ENCODE measurements around the gene MXD3.
"Not testable (repeated sequence)": the region's sequence is repeated elsewhere in the genome, so short reads cannot be mapped to it uniquely, and the experiment has no call there.

Gene MXD3

DNA sequence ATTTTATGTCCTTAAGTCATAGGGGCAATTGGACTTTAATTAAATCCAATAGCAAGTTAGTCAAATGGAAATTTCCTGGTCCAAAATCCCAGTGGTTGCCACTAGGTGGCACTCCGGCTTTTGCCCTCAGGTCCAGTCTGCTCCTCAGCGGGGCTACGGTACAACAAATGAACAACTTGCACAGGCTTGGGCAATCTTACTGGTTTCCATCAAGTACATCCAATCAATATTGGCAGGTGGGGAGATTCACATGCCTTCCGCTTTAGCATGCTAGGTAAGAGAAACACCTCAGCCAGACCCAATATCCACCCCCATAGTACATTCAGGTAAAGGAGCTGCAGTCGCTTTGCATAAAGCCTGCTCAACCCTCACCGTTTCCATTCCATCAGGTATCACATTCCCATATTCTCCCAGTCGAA lies 6.3 kb upstream of the MXD3 start:
- peak; percentile 68 for DNase-seq

DNA sequence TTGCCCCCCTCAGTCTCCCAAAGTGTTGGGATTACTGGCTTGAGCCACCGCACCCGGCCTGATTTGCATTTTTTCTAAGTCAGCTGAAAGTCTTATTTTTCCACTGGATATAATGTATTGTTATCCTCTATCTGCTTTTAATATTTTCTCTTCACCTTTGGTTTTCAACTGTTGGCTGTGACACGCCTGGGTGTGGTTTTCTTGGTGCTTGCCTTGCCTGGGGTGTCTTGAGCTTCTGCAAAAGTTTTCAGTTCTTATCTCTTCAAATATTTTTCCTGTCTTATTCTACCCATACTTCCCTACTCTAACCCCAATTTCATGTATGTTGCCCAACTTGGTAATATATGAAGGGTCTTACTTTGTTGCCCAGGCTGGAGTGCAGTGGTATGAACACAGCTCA lies 4.3 kb upstream of the MXD3 start:
- DNase-seq, result no peak

DNA sequence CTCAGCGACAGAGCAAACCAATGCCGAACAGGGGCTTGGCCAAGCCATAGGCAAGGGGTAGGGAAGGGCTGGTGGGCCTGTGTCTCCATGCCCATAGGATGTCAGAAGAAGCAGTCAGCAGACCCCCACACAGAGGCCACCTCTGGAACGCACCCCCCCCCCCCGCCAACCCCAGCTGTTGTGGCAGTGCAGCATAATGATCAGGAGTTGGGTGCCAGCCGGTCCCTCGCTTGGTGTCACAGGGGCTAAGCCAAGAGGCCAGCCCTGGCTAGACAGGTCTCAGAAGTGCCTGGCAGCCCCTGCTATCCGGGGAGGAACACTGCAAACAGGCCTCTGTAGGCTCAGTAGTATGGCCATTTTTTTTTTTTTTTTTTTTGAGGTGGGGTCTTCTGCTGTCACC lies 3.7 kb upstream of the MXD3 start:
- DNase-seq, result no peak

DNA sequence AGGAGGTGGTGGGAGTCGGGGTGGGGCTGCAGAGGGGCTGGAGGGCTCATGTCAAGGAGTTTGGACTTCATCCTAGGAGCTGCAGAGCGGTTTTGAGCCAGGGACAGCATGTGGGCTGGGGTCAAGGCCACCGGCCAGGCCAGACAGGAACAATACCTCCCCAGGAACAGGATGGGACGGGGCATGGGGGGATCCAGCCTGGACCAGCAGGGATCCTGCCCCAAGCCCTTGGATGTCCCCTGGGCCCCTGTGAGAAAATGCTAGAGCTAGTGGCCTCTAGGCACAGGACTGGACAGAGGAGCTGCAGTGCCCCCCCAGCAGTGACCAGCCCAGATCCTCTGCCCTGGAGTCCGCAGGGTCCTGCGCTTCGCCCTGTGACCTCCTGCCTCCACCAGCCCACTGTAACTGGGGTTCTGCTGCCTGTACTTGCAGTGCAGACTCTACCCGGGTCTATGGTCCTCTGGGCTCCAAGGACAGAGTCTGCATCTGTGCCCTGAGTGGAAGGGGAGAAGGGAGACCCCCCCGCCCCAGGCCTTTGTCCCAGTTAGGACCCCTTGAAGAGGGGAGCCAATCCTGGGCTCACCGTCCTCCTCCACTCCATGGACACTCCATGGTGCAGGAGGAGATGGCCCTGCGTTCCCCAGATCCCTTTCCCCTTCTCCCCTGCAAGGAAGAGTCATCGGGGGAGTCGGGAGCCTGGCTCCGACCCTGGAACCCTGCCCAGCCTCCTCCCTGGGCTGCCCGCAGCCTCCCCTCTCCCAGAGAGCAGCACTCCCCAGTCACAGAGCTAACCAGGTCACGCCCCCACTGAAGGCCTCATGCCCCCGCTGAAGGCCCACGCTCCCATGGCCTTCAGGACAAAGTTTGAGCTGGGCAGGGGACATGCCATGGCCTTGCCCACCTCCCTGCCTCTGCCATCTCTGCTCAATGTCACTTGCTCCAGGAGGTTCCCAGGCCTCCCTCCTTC lies 3.0 kb upstream of the MXD3 start:
- no peak for DNase-seq

DNA sequence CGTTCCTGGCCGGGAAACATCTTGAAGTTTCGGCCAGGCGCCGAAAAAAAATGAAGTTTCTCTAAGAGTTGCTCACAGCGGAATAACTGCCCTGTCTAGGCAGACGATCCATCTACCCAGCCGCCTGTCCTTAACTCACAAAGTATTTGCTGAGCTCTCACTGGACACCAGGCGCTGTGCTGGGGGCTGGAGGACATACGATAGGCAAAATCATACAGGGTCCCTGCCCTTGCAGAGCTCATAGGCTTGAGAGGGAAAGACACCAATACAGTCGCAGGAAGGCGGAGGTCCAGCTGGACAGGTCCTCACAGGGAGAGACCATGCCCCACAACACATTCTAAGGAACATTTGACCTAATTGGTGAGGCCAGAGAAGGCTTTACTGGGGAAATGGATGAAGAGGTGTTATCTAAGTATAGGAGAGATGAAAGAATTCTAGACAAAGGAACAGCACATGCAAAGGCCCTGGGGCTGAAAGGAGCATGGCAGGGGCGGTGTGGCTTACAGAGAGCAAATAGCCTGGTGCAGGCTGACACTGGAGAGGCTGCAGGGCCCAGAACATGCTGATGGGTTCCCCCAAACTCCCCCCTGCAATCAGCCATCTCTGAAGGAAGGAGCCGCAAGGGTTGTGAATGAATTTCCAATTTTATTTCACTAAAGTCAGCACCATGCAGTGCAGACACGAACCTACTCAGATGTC lies 2.0 kb upstream of the MXD3 start:
- no peak for DNase-seq

DNA sequence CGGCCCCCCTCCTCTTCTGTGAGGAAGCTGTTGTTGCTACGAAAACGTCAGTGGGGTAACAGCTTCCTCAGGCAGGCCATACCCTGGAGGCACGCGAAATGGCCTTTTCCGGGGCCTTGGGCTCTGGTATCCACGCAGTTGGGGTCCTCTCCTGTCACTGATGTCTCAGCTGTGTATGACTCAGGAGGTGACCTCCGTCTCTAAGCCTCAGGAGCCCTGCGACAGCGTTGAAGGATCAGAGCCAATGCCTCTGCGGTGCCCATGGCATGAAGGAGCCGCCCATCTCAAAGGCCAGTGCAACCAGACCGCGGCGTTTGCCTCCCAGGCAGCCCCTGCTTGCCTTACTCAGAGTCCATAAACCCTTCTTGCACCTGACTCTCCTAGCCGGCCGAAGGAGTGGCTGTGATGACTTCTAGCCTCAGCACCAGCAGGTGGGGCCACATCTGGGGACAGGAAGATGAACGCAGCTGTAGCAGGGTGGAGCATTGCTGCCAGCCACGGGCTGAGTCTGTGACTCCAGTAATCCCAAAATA lies 1.0 kb upstream of the MXD3 start:
- DNase-seq, result no peak

DNA sequence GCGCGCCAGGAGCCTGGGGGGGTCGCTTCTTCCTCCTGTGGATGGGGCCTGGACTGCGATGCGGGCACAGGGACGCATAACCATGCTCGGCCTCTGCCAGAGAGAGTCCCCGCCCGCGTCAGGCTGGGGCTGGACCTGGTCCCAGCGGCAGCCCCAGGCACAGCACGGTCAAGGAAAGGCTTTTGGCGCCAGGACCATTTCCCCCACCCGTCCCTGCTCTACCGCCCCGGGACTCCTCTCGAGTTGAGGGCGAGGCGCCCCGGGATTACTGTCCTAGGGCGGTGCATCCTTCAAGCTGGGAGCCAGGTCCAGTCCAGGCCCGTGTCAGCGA lies 341 bp downstream of the MXD3 start:
- DNase-seq, result no peak

DNA sequence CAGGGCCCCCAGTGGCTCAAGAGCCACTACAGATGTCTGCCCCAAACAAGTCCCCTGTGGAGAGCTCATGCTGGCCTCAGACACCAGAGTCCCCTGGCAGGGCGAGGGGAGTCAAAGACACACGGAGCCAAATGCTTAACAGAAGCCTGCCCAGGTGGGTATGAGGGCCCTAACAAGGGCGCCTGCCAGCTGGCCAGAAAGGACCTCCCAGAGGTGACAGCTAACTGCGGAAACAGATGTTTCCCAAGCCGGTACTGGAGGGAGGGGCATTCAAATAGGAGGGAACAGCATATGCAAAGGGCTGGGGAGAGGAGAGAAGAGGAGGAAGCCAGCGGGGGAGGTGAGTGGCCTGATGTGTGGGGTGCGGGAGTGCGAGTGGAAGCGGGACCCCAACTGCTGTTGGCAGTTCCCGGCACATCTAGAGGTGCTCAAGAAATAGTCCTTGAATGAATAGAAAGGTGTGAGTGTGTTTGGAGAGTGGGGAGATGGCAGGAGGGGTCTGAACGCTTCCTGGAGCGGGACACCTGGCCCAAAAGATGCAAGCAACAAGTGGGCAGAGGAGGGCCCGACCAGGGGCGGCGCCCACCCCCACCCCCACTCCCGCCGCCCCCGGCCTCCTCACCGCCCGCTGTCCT lies 824 bp downstream of the MXD3 start:
- peak; percentile 24 for DNase-seq

DNA sequence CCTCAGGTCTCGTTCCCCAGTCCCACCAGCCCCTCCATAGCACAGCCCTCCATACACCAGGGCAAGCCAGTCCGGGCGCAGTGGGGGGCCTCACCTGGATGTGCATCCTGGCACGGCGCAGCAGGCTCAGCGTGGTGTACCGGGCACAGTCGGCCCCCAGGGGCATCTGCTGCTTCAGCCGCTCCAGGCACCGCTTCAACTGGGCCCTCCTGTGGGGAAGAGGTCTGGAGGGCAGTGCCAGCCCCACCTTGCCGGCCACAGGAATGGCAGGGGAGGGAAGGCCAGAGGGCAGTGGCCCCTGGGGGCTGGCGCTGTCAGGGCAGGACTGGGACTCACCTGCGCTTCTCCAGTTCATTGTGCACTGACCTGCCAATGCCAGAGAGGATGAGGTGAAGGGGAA lies 1.4 kb downstream of the MXD3 start:
- no peak for DNase-seq

DNA sequence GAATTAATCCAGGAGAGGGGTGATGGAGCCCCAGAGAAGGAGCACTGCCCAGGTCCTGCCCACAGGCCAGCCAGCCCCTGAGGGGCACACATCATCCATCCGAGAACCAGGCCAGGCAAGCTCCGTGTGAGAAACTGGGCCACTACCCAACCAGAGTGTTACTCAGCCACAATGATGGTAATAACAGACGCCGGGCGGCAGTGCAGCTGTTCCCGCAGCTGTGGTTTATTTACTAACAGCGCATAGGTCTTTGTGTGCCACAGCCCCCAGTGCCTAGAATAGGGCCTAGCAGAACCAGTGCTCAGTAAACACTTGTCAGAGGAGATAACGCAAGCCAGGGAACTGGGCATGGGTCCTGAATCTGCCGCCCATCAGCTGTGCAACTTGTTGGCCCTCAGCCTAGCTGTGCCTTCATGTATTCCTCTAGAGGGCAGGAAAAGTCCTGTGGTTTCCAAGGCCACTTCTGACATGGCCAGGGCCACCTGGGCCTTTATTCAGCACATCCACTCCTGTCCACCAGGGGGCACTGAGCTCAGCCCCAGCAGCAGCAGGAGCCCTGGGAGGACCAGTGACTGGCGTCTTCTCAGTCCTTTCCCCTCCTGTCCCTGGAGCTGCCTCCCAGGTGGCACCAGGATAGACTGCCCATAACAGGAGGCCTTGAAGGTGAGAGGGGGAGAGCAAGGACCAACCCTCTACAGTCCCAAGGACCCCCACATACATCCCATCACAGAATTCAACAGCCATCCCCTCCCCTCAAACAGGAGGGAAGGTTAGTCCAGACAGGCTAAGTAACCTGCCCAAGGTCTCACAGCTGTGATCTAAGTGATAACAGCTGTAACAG lies 2.1 kb downstream of the MXD3 start:
- DNase-seq, result peak; percentile 52

DNA sequence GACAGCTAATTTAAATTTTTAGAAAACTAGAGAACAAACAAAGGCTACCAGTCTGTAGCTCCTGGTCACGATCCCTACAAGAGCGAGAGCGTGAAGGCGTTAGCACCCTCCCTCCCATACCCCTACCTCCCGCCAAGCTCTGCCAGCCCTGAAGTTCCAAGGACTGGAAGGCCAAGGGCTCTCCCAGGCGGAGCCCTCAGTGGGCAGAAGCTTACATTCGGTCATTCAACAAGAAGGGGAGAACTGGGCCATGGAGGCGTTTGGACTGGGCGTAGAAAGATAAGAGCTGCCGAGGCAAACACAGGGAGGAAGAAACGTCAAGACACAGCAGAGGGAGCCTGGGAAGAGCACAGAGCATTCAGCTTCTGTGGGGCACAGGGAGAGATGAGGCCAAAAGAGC lies 3.0 kb downstream of the MXD3 start:
- DNase-seq, result no peak

DNA sequence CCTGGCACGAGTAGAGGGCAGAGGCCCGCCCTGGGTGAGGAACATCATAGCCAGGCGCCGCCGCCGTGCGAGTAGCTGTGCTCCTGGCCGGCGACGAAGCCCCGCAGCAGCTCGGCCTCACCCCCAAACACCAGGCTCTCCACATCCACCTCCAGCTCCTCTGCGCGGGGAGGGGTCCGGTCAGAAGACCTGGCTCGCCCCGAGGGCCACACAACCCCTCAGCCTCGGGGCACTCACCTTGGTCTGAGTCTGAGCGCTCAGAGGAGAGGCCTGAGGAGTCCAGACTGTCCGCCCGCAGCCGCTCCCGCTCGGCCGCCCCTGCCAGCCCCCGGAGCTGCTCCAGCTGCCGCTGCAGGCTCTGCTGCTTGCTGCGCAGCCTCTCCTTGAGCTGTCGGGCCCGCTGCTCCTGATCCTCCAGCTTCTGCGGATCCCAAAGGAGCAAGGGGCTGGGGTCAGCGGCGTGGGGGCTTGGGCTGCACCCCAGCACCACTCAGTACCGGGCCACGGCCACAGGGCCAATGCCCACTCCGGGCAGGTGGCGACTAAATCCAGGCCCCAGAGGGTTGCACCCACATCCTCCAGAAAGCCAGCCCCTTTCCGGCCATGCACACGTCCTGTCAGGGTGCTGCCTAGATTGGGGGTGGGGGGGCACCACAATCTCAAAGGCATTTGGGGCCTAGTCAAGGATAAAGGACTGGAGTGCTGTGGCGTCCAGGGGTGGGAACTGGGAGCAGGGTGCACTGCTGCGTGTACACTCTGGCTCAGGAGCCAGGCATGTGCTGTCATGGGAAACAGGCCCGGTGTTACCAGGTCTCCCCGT lies 3.9 kb downstream of the MXD3 start:
- DNase-seq, result no peak

DNA sequence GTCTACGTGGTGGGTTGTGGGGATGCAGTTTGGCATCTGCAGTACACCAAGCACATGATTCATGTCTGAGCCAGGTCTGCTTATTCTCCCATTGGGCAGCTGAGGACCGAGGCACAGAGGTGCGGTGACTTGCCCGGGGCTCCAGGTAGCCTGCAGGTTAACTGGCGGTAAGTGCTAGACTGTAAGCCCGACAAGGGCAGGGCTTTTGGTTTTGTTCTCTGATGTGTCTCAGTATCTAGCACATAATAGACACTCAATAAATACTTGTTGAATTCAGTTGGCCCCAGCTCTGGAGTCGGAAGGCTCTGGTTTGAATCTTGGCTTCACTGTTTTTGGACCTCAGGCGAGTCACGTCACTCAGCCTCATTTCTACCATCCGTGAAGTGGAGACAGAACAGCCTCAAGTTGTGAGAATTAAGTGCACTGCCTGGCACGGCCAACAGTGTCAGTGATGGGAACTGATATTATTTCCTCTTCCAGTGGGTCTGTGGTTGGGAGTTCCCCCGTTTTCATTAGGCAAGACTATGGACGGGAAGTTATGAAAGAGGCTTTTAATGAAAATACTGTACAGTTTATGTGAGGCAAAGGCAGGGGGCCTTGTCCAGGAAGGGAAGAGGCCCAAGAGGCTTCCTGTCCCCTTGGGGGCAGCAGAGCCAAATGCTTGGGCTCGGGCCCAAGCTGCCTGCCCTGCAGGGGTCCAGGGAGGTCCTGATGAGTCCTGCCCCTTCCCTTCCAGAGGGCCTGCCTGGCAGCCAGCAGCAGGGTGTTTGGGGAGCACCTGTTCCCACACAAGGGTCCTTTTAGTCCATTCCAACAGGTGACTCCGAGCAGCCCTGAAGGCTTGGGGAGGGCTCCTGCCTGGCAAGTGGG lies 4.8 kb downstream of the MXD3 start:
- no peak for DNase-seq

DNA sequence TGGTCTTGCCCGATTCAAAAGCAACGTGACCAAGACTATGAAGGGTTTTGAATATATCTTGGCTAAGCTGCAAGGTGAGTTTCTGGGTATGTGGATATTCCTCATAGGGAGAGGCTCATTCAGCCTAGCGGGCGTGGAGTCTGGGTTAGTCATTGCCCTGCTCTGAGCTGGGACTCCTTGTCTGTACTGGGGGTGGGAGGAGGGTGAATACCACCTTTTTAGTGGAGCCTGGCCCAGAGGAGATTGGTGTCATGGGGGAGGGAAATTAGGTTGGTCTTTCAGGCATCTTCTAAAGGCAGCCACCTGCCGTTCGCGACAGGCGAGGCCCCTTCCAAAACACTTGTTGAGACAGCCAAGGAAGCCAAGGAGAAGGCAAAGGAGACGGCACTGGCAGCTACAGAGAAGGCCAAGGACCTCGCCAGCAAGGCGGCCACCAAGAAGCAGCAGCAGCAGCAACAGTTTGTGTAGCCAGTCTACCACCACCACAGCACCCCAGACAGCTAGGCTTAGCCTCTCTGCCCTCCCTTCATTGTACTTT lies 5.5 kb downstream of the MXD3 start:
- DNase-seq, result not testable (repeated sequence)

DNA sequence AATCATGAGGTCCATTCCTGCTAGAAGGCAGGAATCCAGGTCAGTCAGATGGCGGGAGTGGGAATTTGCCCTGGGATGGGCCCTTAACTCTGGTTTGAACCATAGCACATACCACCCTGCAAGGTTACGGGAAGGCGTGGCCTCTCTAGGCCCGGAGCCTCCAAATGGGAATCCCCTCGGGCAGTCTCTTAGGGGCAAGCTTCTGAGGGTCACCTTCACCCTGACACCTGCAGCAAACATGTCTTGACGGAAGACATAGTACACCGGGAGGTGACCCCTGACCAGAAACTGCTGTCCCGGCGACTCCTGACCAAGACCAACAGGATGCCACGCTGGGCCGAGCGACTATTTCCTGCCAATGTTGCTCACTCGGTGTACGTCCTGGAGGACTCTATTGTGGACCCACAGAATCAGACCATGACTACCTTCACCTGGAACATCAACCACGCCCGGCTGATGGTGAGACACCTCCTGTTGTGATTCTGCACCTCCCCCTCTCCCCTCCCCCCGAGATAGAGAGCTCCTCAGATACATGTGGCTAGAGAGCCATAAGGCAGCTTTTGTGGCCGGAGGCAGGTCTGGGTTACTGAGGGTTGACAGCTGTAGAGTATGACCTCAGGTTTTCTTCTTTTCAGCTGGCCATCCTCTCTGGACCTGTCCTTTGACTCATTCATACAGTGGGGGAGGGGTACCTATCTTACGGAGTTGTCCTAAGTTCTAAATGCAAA lies 7.1 kb downstream of the MXD3 start:
- no peak for DNase-seq

DNA sequence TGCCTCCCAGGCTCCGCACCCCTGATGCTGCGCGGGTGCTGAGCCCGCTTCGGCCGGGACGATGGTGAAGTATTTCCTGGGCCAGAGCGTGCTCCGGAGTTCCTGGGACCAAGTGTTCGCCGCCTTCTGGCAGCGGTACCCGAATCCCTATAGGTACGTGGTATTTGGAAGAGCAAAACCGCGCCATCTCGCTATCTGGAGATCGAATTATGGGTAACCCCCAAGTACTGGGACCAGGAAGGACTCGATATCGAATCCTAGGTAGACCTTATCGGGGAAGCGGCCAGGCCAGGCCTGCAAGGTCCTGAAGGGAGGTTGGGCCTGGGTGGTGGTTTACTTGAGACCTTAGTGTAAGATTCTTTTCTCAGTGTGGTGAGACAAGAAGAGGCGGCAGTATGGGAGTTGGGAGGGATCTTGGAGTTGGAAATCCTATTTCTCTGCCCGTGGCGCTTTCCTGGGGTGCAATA lies 7.7 kb downstream of the MXD3 start:
- no peak for DNase-seq

DNA sequence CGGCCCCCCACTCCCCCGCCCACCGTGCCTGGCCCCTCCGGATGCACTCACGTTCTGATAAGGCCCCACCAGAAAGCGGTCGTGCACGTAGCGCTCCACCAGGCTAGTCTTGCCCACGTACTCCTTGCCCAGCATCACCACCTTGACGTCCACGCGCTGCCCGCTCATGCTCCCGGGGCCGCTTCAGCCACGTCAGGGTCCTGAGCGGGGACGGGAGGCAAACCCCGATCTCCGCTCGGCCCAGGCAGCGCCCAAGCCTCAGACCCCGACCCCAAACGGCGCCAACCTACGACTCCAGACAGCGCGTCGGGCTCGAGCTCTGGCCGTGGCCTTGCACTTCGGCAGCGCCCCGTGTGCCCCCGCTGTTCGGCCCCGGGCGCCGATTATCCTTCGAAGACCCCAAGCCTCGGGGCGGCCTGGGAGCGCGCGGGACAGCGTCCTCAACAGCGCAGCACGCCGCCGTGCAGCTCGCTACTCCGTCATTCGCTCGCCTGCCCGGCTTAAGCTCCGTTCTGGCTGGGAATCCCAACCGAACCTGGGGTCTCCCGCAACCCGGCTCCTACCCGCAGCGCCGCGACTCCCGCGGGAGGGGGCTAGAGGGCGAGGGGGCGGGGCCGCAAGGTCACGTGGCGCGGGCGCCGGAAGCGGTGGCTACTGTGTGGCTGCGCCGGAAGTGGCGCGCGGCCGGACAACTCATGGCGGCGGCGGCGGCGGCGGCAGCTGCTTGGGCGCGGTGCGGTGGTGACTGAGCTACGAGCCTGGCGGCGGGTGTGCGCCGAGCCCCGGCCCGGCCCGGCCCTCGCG lies 8.4 kb downstream of the MXD3 start, which contains the start of the genes PRELID1 and RAB24:
Gene PRELID1, plus strand, starts transcription at position 679 of the 804 bp plus-strand sequence. CDS start 187 bp downstream, outside the sequence.
Gene RAB24, minus strand, starts transcription at position 599 of the 804 bp plus-strand sequence. Its CDS starts 431 bp downstream, at position 168.
- DNase-seq, result peak; percentile 82

DNA sequence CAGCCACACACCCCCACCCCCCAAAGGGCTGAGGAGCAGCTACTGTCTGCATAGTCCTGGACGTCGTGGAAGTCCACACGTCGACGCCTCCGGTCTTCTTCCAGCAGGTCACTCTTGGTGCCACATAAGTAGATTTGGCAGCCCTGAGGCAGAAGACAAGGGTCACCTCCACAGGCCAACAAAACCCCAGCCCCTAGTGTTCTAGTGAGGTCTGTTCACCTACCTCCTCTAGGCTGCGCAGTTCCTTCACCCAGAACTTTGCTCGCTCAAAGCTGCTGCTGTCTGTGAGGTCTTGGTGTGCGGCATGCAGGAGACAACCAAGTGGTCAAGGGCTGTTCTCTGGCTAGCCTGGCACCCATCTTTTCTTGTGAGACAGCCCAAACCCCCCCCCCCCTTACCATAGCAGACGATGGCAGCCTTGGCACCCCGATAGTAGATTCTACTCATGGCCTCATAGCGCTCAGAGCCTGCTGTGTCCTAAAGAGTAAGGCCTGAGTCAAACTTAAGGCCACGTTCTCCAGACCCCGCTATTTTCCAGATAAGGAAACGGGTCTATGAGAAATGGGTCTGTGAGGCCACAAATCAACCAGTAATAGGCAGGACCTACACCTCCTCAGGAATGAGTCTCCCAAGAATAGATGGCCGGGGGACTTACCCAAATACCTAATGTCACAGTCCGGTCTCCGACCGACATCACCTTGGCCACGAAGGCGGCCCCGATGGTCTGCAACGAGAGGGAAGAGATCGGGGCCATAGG lies 9.2 kb downstream of the MXD3 start:
- DNase-seq, result no peak

Measured in fibroblast of skin of right quadriceps (primary cell).